SK-N-SH (cell line): ENCODE data around the gene FALEC. TPM values are rescaled to one million over a fixed set of nuclear protein-coding genes. Genes with fewer than 3 reads are reported as not detected.

Experiments
- CTCF ChIA-PET: fragments of 300-600, 350-600 bp; formaldehyde crosslinking; extraction: SDS; loops from one replicate; lab custom pipeline; 2021; lab: Yijun Ruan, JAX
- POLR2A ChIA-PET: fragments of 350-600 bp; sonication (Branson Sonifier 250); formaldehyde crosslinking; extraction: SDS; loops from one replicate; lab custom pipeline; 2020; ENCODE audit warnings: antibody characterized with exemption, inconsistent platforms; lab: Yijun Ruan, JAX
- DNase-seq: peaks from one replicate; pipeline ENCODE4 v3.0.0; 2012
- H2AFZ ChIP-seq: fragments of 200-600 bp; sonication (generic); 2 replicates; pipeline ENCODE4 v1.8.1; 2016; ENCODE audit warnings: antibody characterized with exemption, mild to moderate bottlenecking, low read depth
- H3F3A ChIP-seq: fragments of 200-600 bp; sonication (generic); replicated peaks from 2 replicates; pipeline ENCODE3; 2016; ENCODE audit warnings: antibody characterized with exemption, mild to moderate bottlenecking; ENCODE audit not compliant: insufficient read depth
- H3K27ac ChIP-seq, 2 experiments: fragments of 200-500 bp in 1 of 2; fragments of 200-600 bp in 1 of 2; sonication (Bioruptor generic) in 1 of 2; sonication (generic), shearing (Covaris generic) in 1 of 2; 2 replicates each; pipeline versions ENCODE4 v1.5.1 to v1.6.1; 2014 to 2016; ENCODE audit warnings: low read depth in 2 of 2, inconsistent platforms in 1 of 2, low read length in 1 of 2, mild to moderate bottlenecking in 1 of 2, mixed read lengths in 1 of 2
- H3K27me3 ChIP-seq: fragments of 200-600 bp; sonication (generic), shearing (Covaris generic); 2 replicates; pipeline ENCODE4 v1.6.1; 2016; ENCODE audit warnings: mixed run types; ENCODE audit not compliant: insufficient read depth
- H3K36me3 ChIP-seq, 2 experiments: fragments of 200-500 bp in 1 of 2; fragments of 200-600 bp in 1 of 2; sonication (Bioruptor generic) in 1 of 2; sonication (generic) in 1 of 2; replicated peaks in 1 of 2; 2 replicates each; pipeline versions ENCODE3 to v1.5.1; 2014 to 2016; ENCODE audit warnings: low read length in 1 of 2, mild to moderate bottlenecking in 1 of 2; ENCODE audit not compliant: insufficient read depth in 2 of 2, control insufficient read depth in 1 of 2
- H3K4me1 ChIP-seq, 2 experiments: fragments of 200-500 bp in 1 of 2; fragments of 200-600 bp in 1 of 2; sonication (Bioruptor generic) in 1 of 2; sonication (generic), shearing (Covaris generic) in 1 of 2; 2 replicates each; pipeline versions ENCODE4 v1.5.1 to v1.6.1; 2014 to 2016; ENCODE audit warnings: low read depth in 1 of 2, low read length in 1 of 2, mixed run types in 1 of 2; ENCODE audit not compliant: insufficient read depth in 2 of 2, control insufficient read depth in 1 of 2
- H3K4me2 ChIP-seq: fragments of 200-600 bp; sonication (generic), shearing (Covaris generic); 2 replicates; pipeline ENCODE4 v1.6.1; 2017; ENCODE audit warnings: mixed run types
- H3K4me3 ChIP-seq, 2 experiments: fragments of 200-500 bp in 1 of 2; fragments of 200-600 bp in 1 of 2; sonication (Bioruptor generic) in 1 of 2; sonication (generic), shearing (Covaris generic) in 1 of 2; 2 replicates each; pipeline versions ENCODE4 v1.5.1 to v1.8.1; 2014 to 2016; ENCODE audit warnings: low read depth in 2 of 2, inconsistent platforms in 1 of 2, low read length in 1 of 2, mild to moderate bottlenecking in 1 of 2, mixed read lengths in 1 of 2, moderate library complexity in 1 of 2
- H3K79me2 ChIP-seq: fragments of 200-600 bp; sonication (generic); 2 replicates; pipeline ENCODE4 v1.8.1; 2017; ENCODE audit warnings: mild to moderate bottlenecking; ENCODE audit not compliant: insufficient read depth
- H3K9ac ChIP-seq: fragments of 200-600 bp; sonication (generic); 2 replicates; pipeline ENCODE4 v1.6.1; 2017; ENCODE audit warnings: mixed run types
- H3K9me2 ChIP-seq: fragments of 200-600 bp; sonication (generic); 2 replicates; pipeline ENCODE4 v1.6.1; 2017; ENCODE audit warnings: mixed run types
- H3K9me3 ChIP-seq: fragments of 200-600 bp; sonication (generic); 2 replicates; pipeline ENCODE4 v1.6.1; 2017; ENCODE audit warnings: mixed run types, mild to moderate bottlenecking, moderate library complexity
- H4K20me1 ChIP-seq: fragments of 200-600 bp; sonication (generic); 2 replicates; pipeline ENCODE4 v1.6.1; 2017; ENCODE audit warnings: mild to moderate bottlenecking, mixed run types; ENCODE audit not compliant: insufficient read depth
- ELF1 ChIP-seq: IDR thresholded peaks from 2 replicates; pipeline ENCODE4 v1.4.0; 2012
- EP300 ChIP-seq, 2 experiments: IDR thresholded peaks; 2 replicates each; pipeline versions ENCODE4 v1.4.0 to v1.6.1; 2012; ENCODE audit warnings: borderline replicate concordance in 1 of 2, low read depth in 1 of 2, low read length in 1 of 2
- FOSL2 ChIP-seq: IDR thresholded peaks from 2 replicates; pipeline ENCODE4 v1.4.0; 2012; ENCODE audit warnings: low read depth, mild to moderate bottlenecking, moderate library complexity, borderline replicate concordance
- FOXM1 ChIP-seq: IDR thresholded peaks from 2 replicates; pipeline ENCODE4 v1.4.0; 2012; ENCODE audit warnings: low read depth, mild to moderate bottlenecking
- GATA2 ChIP-seq: sonication (generic); formaldehyde crosslinking; IDR thresholded peaks from 2 replicates; pipeline ENCODE4 v1.5.0; 2020; ENCODE audit warnings: mild to moderate bottlenecking, missing genetic modification reagents
- IRF3 ChIP-seq: fragments of 150-350 bp; IDR thresholded peaks from 2 replicates; pipeline ENCODE4 v1.6.1; 2016; ENCODE audit warnings: mild to moderate bottlenecking, low read depth, low read length
- JUND ChIP-seq: IDR thresholded peaks from 2 replicates; pipeline ENCODE4 v1.4.0; 2012
- MEF2A ChIP-seq: IDR thresholded peaks from 2 replicates; pipeline ENCODE4 v1.4.0; 2012; ENCODE audit warnings: low read depth, borderline replicate concordance
- MXI1 ChIP-seq: IDR thresholded peaks from 2 replicates; pipeline ENCODE4 v1.6.1; 2012; ENCODE audit warnings: mild to moderate bottlenecking, low read depth, low read length, improper control_type of control experiment
- NRF1 ChIP-seq: IDR thresholded peaks from 2 replicates; pipeline ENCODE4 v1.6.1; 2012; ENCODE audit warnings: low read depth, mild to moderate bottlenecking, low read length
- POLR2AphosphoS5 ChIP-seq: IDR thresholded peaks from 2 replicates; pipeline ENCODE4 v1.6.1; 2012; ENCODE audit warnings: low read depth, low read length
- RAD21 ChIP-seq: IDR thresholded peaks from 2 replicates; pipeline ENCODE4 v1.6.1; 2012; ENCODE audit warnings: mild to moderate bottlenecking, low read length
- RCOR1 ChIP-seq: fragments of 150-350 bp; IDR thresholded peaks from 2 replicates; pipeline ENCODE4 v1.6.1; 2017; ENCODE audit warnings: antibody characterized with exemption, low read length
- REST ChIP-seq: IDR thresholded peaks from 2 replicates; pipeline ENCODE4 v1.6.1; 2012; ENCODE audit warnings: mild to moderate bottlenecking, low read depth, low read length, moderate library complexity
- SMC3 ChIP-seq: IDR thresholded peaks from 2 replicates; pipeline ENCODE4 v1.6.1; 2012; ENCODE audit warnings: low read depth, low read length, improper control_type of control experiment
- TCF12 ChIP-seq: IDR thresholded peaks from 2 replicates; pipeline ENCODE4 v1.4.0; 2012
- TEAD4 ChIP-seq: IDR thresholded peaks from 2 replicates; pipeline ENCODE4 v1.4.0; 2012; ENCODE audit warnings: mild to moderate bottlenecking, borderline replicate concordance; ENCODE audit not compliant: insufficient read depth
- USF1 ChIP-seq: IDR thresholded peaks from 2 replicates; pipeline ENCODE4 v1.4.0; 2012; ENCODE audit warnings: low read depth, borderline replicate concordance
- USF2 ChIP-seq: fragments of 150-350 bp; IDR thresholded peaks from 2 replicates; pipeline ENCODE4 v1.6.1; 2017; ENCODE audit warnings: antibody characterized with exemption, low read length, low read depth, borderline replicate concordance
- YY1 ChIP-seq: IDR thresholded peaks from 2 replicates; pipeline ENCODE4 v1.4.0; 2012; ENCODE audit warnings: low read depth, mild to moderate bottlenecking
- ZBTB33 ChIP-seq: IDR thresholded peaks from 2 replicates; pipeline ENCODE4 v1.4.0; 2012; ENCODE audit warnings: low read depth, borderline replicate concordance
- WGBS: methylation state at CpG from one replicate; pipeline ENCODE4 v1.1.6; 2017; ENCODE audit warnings: low lambda C conversion rate; 5-methylcytosine and 5-hydroxymethylcytosine counted together
- polyA plus RNA-seq, 3 experiments: library from polyadenylated mRNA; depleted of rRNA; stranded (reverse); fragments of >200 nt; gene quantifications; 2 replicates each; pipeline ENCODE4 v1.2.3, GENCODE V29; 2012

FALEC gene
- polyA plus RNA-seq, 1 of the 3 experiments (the other 2 are of a cell fraction) = 0.72 TPM

GRCh38 chr1:150578272-150579109, 62.9 kb downstream of the FALEC start:
- ChIA-PET POLR2A (interaction anchor here (0.6 to 7.0 kb wide), 10 partner anchors 8 to 427 kb away, joined by 3 to 149 read pairs (median 4); partner anchors contain the start of genes APH1A and ENSA), CTCF (interaction anchor here (1.1 to 13.4 kb wide), 3 partner anchors 17 to 62 kb away, joined by 3 to 142 read pairs (median 4); partner anchors contain the start of gene FALEC)
- Histone ChIP-seq H3K9me3 (no peaks in the 10 kb centered on the region), H3K4me2 (peak overlapping the region; percentile 89), H3K27me3 (no peaks in the 10 kb centered on the region), H3K9me2 (no peaks in the 10 kb centered on the region), H4K20me1 (peaks cover 56% of the 10 kb centered on the region), H3K9ac (peak overlapping the region; percentile 100), H3K4me3 (peak overlapping the region; percentile 95 to 98), H3K36me3 (peaks cover 46 to 56% of the 10 kb centered on the region in 2 experiments), H3F3A (peaks cover 60% of the 10 kb centered on the region), H3K27ac (peak overlapping the region; percentile 97 to 100), H3K4me1 (peaks cover 14 to 28% of the 10 kb centered on the region in 2 experiments; a peak in 3 of 4 replicates), H3K79me2 (peaks cover 84% of the 10 kb centered on the region), H2AFZ (no peak overlapping the region)
- peak; percentile 27 for DNase-seq
- WGBS = under 1% methylated on average over 43 of the region's 50 CpGs
- TF ChIP-seq JUND = peak; percentile 87
- no peak for TF ChIP-seq IRF3
- TF ChIP-seq USF2 = no peak
- TF ChIP-seq YY1 = peak; percentile 73; the same call in 1 of the 2 replicates
- no peak for TF ChIP-seq REST
- TF ChIP-seq POLR2AphosphoS5 = peak; percentile 60
- 0 out of 2 replicates have a peak, but pooled peaks have one; percentile 42 for TF ChIP-seq MEF2A
- TF ChIP-seq ELF1 = no peak
- 0 out of 2 replicates have a peak, but pooled peaks have one; percentile 39 for TF ChIP-seq ZBTB33
- TF ChIP-seq SMC3 = no peak
- TF ChIP-seq RCOR1 = no peak
- no peak for TF ChIP-seq RAD21
- TF ChIP-seq USF1 = no peak
- peak; percentile 74 for TF ChIP-seq TEAD4
- TF ChIP-seq MXI1 = peak; percentile 13; the same call in 1 of the 2 replicates
- peak; percentile 66 for TF ChIP-seq TCF12
- TF ChIP-seq EP300 (IDR thresholded peaks at IDR 0.05; ENCODE audit: borderline replicate concordance in 1 of 2, low read depth in 1 of 2, low read length in 1 of 2) = no peak
- TF ChIP-seq FOXM1 = no peak
- TF ChIP-seq NRF1 = no peak
- no peak for TF ChIP-seq GATA2
- peak; percentile 82; the same call in 1 of the 2 replicates for TF ChIP-seq FOSL2
